SH-SY5Y (cell line): ENCODE results near the gene STAB2.

ENCODE experiments used
- GATA2 ChIP-seq: IDR thresholded peaks from 2 replicates; pipeline ENCODE4 v1.6.1; 2011; ENCODE audit warnings: mild to moderate bottlenecking, low read depth, low read length
- GATA3 ChIP-seq: IDR thresholded peaks from 2 replicates; pipeline ENCODE4 v1.6.1; 2011; ENCODE audit warnings: low read depth, mild to moderate bottlenecking, low read length, moderate library complexity

- no peak for TF ChIP-seq GATA3
- TF ChIP-seq GATA2: no peak
Observed at GRCh38 chr12:103807561-103808238, 220.6 kb downstream of the STAB2 start.
